HepG2 (cell line): ENCODE results near the gene C7orf57. TPM values are rescaled to one million over a fixed set of nuclear protein-coding genes. Genes with fewer than 3 reads are reported as not detected.
A peak's percentile ranks its signal among the peaks of the same experiment; 100 is the strongest.

ENCODE experiments used
- ATAC-seq: fragments of 200-7000 bp; cut with Tn5 transposase; 3 replicates; pipeline ENCODE4 v1.9.1; 2020; ENCODE audit warnings: mild to moderate bottlenecking, moderate library complexity
- BruUV-seq: library from RNA; stranded (reverse); fragments of 400-500 nt; replicated peaks from 2 replicates; lab custom pipeline; 2021; lab: Mats Ljungman, UMichigan
- CTCF ChIA-PET: fragments of 300-600 bp; formaldehyde crosslinking; extraction: SDS; loops from one replicate; lab custom pipeline; 2021; ENCODE audit warnings: low total read pairs, inconsistent platforms, low intra/inter-chr PET ratio; lab: Yijun Ruan, JAX
- POLR2A ChIA-PET: fragments of 350-600 bp; sonication (Branson Sonifier 250); formaldehyde crosslinking; loops from one replicate; lab custom pipeline; 2020; ENCODE audit warnings: antibody characterized with exemption, inconsistent platforms; lab: Yijun Ruan, JAX
- DNase-seq: peaks from one replicate; pipeline ENCODE4 v3.0.0-alpha.2; 2015; ENCODE audit warnings: low spot score
- FAIRE-seq: peaks from 3 replicates; lab custom pipeline; 2011; peaks lifted over from hg19 to GRCh38; lab: Jason Lieb, UNC
- H2AFZ ChIP-seq: one replicate; pipeline ENCODE4 v1.6.1; 2011; ENCODE audit warnings: low read length, inconsistent platforms
- H3K27ac ChIP-seq: fragments of 300-600 bp; 3 replicates; pipeline ENCODE4 v1.8.0; 2011; ENCODE audit warnings: mixed run types, mild to moderate bottlenecking, mixed read lengths, low read length, inconsistent platforms; ENCODE audit not compliant: insufficient read depth; ENCODE audit errors: extremely low read length
- H3K27me3 ChIP-seq, 2 experiments: fragments of 200-600 bp in 1 of 2; 2 replicates in 1 of 2; 3 replicates in 1 of 2; pipeline versions ENCODE4 v1.6.0 to v1.8.0; 2011; ENCODE audit warnings: low read length in 2 of 2, mild to moderate bottlenecking in 2 of 2, moderate library complexity in 2 of 2, inconsistent platforms in 1 of 2; ENCODE audit not compliant: insufficient read depth in 2 of 2, control insufficient read depth in 1 of 2
- H3K36me3 ChIP-seq, 2 experiments: fragments of 200-600 bp in 1 of 2; replicated peaks in 1 of 2; 2 replicates in 1 of 2; 3 replicates in 1 of 2; pipeline versions ENCODE4 v1.5.1 to v1.8.0; 2011; ENCODE audit warnings: low read length in 2 of 2, inconsistent platforms in 1 of 2; ENCODE audit not compliant: insufficient read depth in 2 of 2, control insufficient read depth in 1 of 2
- H3K4me1 ChIP-seq: 2 replicates; pipeline ENCODE4 v1.5.1; 2012; ENCODE audit warnings: low read length, inconsistent platforms; ENCODE audit not compliant: insufficient read depth
- H3K4me2 ChIP-seq: 2 replicates; pipeline ENCODE4 v1.6.0; 2011; ENCODE audit warnings: low read depth, low read length, inconsistent platforms
- H3K4me3 ChIP-seq, 3 experiments: fragments of 200-600 bp in 1 of 3; sonication (generic), shearing (Covaris generic) in 1 of 3; replicated peaks in 1 of 3; 2 replicates each; pipeline ENCODE4 v1.5.1; 2011 to 2016; ENCODE audit warnings: low read length in 3 of 3, inconsistent platforms in 2 of 3, low read depth in 2 of 3, mild to moderate bottlenecking in 2 of 3, control low read depth in 1 of 3, mixed read lengths in 1 of 3; ENCODE audit not compliant: insufficient read depth in 1 of 3
- H3K79me2 ChIP-seq: one replicate; pipeline ENCODE4 v1.6.1; 2011; ENCODE audit warnings: low read length, inconsistent platforms; ENCODE audit not compliant: insufficient read depth
- H3K9ac ChIP-seq: 2 replicates; pipeline ENCODE4 v1.6.0; 2011; ENCODE audit warnings: mild to moderate bottlenecking, low read depth, low read length, inconsistent platforms; ENCODE audit not compliant: insufficient read depth
- H3K9me3 ChIP-seq: 2 replicates; pipeline ENCODE4 v1.5.1; 2012; ENCODE audit warnings: mild to moderate bottlenecking, low read length
- H4K20me1 ChIP-seq: 2 replicates; pipeline ENCODE4 v1.6.0; 2011; ENCODE audit warnings: inconsistent platforms, mild to moderate bottlenecking, low read length, moderate library complexity; ENCODE audit not compliant: insufficient read depth
- DMAP1 ChIP-seq: IDR thresholded peaks from 2 replicates; pipeline ENCODE4 v1.6.1; 2016
- MATR3 ChIP-seq: sonication (generic); formaldehyde crosslinking; IDR thresholded peaks from 2 replicates; pipeline ENCODE4 v1.4.0; 2020; ENCODE audit warnings: missing genetic modification reagents
- PHF5A ChIP-seq: IDR thresholded peaks from one replicate; pipeline ENCODE4 v1.6.1; 2018; ENCODE audit warnings: low read depth, missing genetic modification reagents; ENCODE audit not compliant: unreplicated experiment
- REXO4 ChIP-seq: sonication (generic); formaldehyde crosslinking; IDR thresholded peaks from 2 replicates; pipeline ENCODE4 v1.8.0; 2022; ENCODE audit warnings: missing genetic modification reagents, mild to moderate bottlenecking, borderline replicate concordance
- TEAD3 ChIP-seq: optimal IDR thresholded peaks from 2 replicates; pipeline ENCODE3; 2016; ENCODE audit warnings: borderline replicate concordance
- ZBTB4 ChIP-seq: sonication (generic); formaldehyde crosslinking; IDR thresholded peaks from 2 replicates; pipeline ENCODE4 v1.4.0; 2020; ENCODE audit warnings: missing genetic modification reagents, mild to moderate bottlenecking, borderline replicate concordance
- ZNF496 ChIP-seq: sonication (generic); formaldehyde crosslinking; IDR thresholded peaks from 2 replicates; pipeline ENCODE4 v1.8.1; 2023; ENCODE audit warnings: mild to moderate bottlenecking, moderate library complexity, missing genetic modification reagents; ENCODE audit not compliant: insufficient replicate concordance
- ZNF576 ChIP-seq: sonication (generic); formaldehyde crosslinking; IDR thresholded peaks from 2 replicates; pipeline ENCODE4 v1.4.0; 2020; ENCODE audit warnings: mild to moderate bottlenecking, missing genetic modification reagents
- ZNF816 ChIP-seq: sonication (generic); formaldehyde crosslinking; IDR thresholded peaks from 2 replicates; pipeline ENCODE4 v1.8.0; 2022; ENCODE audit warnings: missing genetic modification reagents, mild to moderate bottlenecking, borderline replicate concordance
- WGBS: methylation state at CpG from one replicate; pipeline ENCODE4 v1.1.6; 2017; ENCODE audit warnings: low lambda C conversion rate; 5-methylcytosine and 5-hydroxymethylcytosine counted together
- in situ Hi-C: cut with HindIII; loops from 2 replicates; pipeline ENCODE4 v1.10.0; 2017; ENCODE audit warnings: low pct_unique_long_range_greater_than_20kb; ENCODE audit not compliant: extremely low pct_ligation_motif_present
- intact Hi-C: fragments of 100-400 bp; cut with micrococcal nuclease; formaldehyde crosslinking; loops from one replicate; pipeline ENCODE4 v1.10.0; 2022; ENCODE audit not compliant: unreplicated experiment
- polyA plus RNA-seq, 8 experiments: library from polyadenylated mRNA; depleted of rRNA in 3 of 8; stranded (reverse) in 7 of 8; unstranded in 1 of 8; fragments of >200 nt; fragmentation: Illumina TruSeq in 4 of 8; extraction: Trizol in 4 of 8; gene quantifications; 2 replicates each; pipeline versions ENCODE4 v1.2.1 to v1.2.3, GENCODE V29; 2011 to 2016; ENCODE audit warnings: low read depth in 4 of 8, missing spikeins in 1 of 8, mixed read lengths in 1 of 8; ENCODE audit not compliant: insufficient read depth in 1 of 8
- total RNA-seq, 5 experiments: library from RNA; depleted of rRNA; stranded (reverse); fragments of >200 nt; fragmentation: Illumina TruSeq; extraction: Trizol; gene quantifications; 2 replicates each; pipeline ENCODE4 v1.2.3, GENCODE V29; 2016; ENCODE audit warnings: low read depth in 1 of 5
- TF ChIP-seq, protein P1 (sequence below): sonication (generic); formaldehyde crosslinking; IDR thresholded peaks from 2 replicates; pipeline ENCODE4 v1.4.0; 2020; ENCODE audit warnings: mild to moderate bottlenecking, missing genetic modification reagents, borderline replicate concordance
- TF ChIP-seq, protein P2 (sequence below): sonication (generic); formaldehyde crosslinking; IDR thresholded peaks from 2 replicates; pipeline ENCODE4 v1.4.0; 2020; ENCODE audit warnings: missing genetic modification reagents

C7orf57 gene
- total and polyA plus RNA-seq, 2 of the 13 experiments (the other 11 are each of a cell fraction or from before 2014, with no cell fraction given): not detected

GRCh38 chr7:48088559-48089045 lies 53.3 kb downstream of the C7orf57 start:
- intact Hi-C loops: loop anchor here (1.0 to 5.0 kb wide), 5 partner anchors 51 to 109 kb away; partner anchors contain the start of genes C7orf57 and HUS1
- 0% methylated on average over 4 of the region's 25 CpGs for WGBS
- no peak overlapping the region for H2AFZ ChIP-seq
- peak overlapping the region; percentile 52 to 87 (median 86) for H3K4me3 ChIP-seq
- H3K79me2 ChIP-seq: no peaks in the 10 kb centered on the region
- no peaks in the 10 kb centered on the region for H3K9me3 ChIP-seq
- peak; percentile 89 for ATAC-seq
- no peaks in the 10 kb centered on the region for H3K27me3 ChIP-seq
- CTCF ChIA-PET: no interaction called here
- H3K27ac ChIP-seq: peak overlapping the region; percentile 90
- POLR2A ChIA-PET: interaction anchor here (0.9 to 3.4 kb wide), 13 partner anchors 11 to 354 kb away, joined by 3 to 34 read pairs (median 6); no protein-coding TSS in a partner anchor
- in situ Hi-C loops: no loop called here
- peaks cover 53% of the 10 kb centered on the region for H3K4me1 ChIP-seq
- DNase-seq: peak; percentile 97
- BruUV-seq: no TSS peak
- peak overlapping the region; percentile 75 for H3K9ac ChIP-seq
- H4K20me1 ChIP-seq: no peaks in the 10 kb centered on the region
- peak; percentile 91 for FAIRE-seq
- peak overlapping the region; percentile 77 for H3K4me2 ChIP-seq
- peaks cover 3 to 8% of the 10 kb centered on the region in 2 experiments; a peak in 1 of 5 replicates for H3K36me3 ChIP-seq
- TF ChIP-seq TEAD3 (CRISPR knock-in tag): no peak
- TF ChIP-seq ZNF576 (CRISPR knock-in tag): no peak
- TF ChIP-seq ZNF496: no peak
- TF ChIP-seq DMAP1: no peak; the same call in 1 of the 2 replicates
- TF ChIP-seq MATR3 (CRISPR knock-in tag): no peak
- no peak for TF ChIP-seq ZBTB4 (CRISPR knock-in tag)
- TF ChIP-seq, protein P1, sequence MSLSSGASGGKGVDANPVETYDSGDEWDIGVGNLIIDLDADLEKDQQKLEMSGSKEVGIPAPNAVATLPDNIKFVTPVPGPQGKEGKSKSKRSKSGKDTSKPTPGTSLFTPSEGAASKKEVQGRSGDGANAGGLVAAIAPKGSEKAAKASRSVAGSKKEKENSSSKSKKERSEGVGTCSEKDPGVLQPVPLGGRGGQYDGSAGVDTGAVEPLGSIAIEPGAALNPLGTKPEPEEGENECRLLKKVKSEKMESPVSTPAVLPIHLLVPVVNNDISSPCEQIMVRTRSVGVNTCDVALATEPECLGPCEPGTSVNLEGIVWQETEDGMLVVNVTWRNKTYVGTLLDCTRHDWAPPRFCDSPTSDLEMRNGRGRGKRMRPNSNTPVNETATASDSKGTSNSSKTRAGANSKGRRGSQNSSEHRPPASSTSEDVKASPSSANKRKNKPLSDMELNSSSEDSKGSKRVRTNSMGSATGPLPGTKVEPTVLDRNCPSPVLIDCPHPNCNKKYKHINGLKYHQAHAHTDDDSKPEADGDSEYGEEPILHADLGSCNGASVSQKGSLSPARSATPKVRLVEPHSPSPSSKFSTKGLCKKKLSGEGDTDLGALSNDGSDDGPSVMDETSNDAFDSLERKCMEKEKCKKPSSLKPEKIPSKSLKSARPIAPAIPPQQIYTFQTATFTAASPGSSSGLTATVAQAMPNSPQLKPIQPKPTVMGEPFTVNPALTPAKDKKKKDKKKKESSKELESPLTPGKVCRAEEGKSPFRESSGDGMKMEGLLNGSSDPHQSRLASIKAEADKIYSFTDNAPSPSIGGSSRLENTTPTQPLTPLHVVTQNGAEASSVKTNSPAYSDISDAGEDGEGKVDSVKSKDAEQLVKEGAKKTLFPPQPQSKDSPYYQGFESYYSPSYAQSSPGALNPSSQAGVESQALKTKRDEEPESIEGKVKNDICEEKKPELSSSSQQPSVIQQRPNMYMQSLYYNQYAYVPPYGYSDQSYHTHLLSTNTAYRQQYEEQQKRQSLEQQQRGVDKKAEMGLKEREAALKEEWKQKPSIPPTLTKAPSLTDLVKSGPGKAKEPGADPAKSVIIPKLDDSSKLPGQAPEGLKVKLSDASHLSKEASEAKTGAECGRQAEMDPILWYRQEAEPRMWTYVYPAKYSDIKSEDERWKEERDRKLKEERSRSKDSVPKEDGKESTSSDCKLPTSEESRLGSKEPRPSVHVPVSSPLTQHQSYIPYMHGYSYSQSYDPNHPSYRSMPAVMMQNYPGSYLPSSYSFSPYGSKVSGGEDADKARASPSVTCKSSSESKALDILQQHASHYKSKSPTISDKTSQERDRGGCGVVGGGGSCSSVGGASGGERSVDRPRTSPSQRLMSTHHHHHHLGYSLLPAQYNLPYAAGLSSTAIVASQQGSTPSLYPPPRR: peak; percentile 66
- no peak for TF ChIP-seq PHF5A
- TF ChIP-seq REXO4 (CRISPR knock-in tag): no peak
- TF ChIP-seq ZNF816 (CRISPR knock-in tag): 0 out of 2 replicates have a peak, but pooled peaks have one; percentile 25
- TF ChIP-seq, protein P2, sequence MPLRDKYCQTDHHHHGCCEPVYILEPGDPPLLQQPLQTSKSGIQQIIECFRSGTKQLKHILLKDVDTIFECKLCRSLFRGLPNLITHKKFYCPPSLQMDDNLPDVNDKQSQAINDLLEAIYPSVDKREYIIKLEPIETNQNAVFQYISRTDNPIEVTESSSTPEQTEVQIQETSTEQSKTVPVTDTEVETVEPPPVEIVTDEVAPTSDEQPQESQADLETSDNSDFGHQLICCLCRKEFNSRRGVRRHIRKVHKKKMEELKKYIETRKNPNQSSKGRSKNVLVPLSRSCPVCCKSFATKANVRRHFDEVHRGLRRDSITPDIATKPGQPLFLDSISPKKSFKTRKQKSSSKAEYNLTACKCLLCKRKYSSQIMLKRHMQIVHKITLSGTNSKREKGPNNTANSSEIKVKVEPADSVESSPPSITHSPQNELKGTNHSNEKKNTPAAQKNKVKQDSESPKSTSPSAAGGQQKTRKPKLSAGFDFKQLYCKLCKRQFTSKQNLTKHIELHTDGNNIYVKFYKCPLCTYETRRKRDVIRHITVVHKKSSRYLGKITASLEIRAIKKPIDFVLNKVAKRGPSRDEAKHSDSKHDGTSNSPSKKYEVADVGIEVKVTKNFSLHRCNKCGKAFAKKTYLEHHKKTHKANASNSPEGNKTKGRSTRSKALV: no peak
